ENCODE results near the gene KCNH3.
"Not testable (repeated sequence)": the region's sequence is repeated elsewhere in the genome, so short reads cannot be mapped to it uniquely, and the experiment has no call there.

The KCNH3 gene, protein sequence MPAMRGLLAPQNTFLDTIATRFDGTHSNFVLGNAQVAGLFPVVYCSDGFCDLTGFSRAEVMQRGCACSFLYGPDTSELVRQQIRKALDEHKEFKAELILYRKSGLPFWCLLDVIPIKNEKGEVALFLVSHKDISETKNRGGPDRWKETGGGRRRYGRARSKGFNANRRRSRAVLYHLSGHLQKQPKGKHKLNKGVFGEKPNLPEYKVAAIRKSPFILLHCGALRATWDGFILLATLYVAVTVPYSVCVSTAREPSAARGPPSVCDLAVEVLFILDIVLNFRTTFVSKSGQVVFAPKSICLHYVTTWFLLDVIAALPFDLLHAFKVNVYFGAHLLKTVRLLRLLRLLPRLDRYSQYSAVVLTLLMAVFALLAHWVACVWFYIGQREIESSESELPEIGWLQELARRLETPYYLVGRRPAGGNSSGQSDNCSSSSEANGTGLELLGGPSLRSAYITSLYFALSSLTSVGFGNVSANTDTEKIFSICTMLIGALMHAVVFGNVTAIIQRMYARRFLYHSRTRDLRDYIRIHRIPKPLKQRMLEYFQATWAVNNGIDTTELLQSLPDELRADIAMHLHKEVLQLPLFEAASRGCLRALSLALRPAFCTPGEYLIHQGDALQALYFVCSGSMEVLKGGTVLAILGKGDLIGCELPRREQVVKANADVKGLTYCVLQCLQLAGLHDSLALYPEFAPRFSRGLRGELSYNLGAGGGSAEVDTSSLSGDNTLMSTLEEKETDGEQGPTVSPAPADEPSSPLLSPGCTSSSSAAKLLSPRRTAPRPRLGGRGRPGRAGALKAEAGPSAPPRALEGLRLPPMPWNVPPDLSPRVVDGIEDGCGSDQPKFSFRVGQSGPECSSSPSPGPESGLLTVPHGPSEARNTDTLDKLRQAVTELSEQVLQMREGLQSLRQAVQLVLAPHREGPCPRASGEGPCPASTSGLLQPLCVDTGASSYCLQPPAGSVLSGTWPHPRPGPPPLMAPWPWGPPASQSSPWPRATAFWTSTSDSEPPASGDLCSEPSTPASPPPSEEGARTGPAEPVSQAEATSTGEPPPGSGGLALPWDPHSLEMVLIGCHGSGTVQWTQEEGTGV

DNA sequence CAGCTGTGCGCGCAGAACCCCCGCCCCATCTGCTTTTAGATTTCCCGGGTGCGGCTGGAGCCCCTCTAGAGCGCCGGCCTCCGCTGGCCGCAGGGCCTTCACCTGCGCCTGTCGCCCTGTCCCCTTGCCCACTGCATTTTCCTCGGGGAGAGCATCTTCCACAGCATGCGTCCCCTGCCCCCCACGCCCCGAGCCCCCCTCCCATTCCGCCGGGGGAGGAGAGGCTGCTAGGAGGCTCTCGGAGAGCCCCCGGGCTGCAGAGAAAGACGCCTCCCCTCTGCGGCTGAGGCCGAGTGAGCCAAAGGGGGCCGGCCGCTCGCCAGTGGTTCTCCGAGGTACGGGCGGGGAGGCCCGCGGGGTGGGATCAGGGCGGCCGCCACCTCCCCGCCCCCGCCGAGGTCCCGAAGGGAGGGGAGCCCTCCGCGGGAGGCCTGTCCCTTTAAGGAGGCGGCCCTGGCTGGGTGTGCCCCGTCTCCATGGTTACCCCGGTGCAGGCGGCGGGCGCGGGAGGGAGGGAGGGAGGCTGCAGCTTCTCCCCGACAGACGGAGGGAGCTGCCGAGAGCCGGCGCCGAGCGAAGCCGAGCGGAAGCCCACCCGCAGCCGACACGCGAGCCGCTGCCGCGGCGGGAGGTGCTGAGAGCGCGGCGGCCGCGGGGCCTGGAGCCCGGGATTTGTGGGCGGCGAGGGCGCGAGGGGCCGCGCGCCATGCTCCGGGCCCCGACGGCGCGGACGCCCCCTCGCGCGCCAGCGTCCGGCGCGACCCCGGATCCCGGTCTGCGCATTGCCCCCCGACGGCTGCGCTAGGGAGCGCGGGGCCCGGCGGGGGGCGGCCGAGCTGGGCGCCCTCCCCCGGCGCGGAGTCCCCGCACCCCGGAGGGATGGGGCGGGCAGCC, at the start of gene KCNH3:
TSS of gene KCNH3 (plus strand) at position 521 of the 894 bp plus-strand sequence. CDS start 387 bp downstream, outside the sequence.
- FAIRE-seq (peak; percentile 42), DNase-seq (ENCODE audit: extremely low spot score, insufficient read length, low read depth) (peak; percentile 87)

DNA sequence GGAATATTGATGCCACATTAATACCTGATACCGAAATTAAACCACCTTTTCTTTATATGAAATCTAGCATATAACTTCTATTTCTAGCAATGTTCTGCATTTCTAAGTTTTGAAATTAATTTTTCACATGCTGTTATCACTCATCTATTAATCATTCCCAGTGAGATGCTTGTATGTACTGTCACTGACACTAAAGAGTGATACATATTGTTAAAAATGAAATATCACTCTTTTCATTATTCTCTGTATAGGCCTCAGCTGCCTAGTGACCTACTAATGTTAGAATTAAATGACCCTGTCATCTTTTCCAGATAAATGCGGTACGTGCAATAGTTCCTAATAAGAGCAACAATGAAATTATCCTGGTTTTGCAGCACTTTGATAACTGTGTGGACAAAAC, 49.7 kb upstream of the KCNH3 start:
- FAIRE-seq (no peak), DNase-seq (ENCODE audit: extremely low spot score, insufficient read length, low read depth) (no peak)

DNA sequence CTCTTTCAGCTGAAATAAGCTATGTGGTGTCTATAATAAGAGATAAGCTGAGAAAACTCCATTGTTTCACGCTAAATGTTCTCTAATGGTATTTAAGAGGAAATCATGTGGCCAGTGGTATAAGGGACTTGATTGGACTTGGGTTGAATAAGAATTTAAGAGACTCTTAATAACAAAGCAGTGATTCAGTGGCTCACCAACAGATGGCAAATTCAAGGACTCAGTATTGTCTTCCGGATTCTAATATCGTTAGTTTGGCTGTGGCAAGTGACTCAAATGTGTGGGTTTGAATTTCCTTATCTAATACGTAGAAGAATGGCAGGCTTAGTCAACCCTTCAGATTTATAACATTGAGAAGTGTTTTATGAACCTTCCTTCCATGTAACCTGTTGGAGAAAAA, 49.1 kb upstream of the KCNH3 start:
- no peak for DNase-seq (ENCODE audit: extremely low spot score, insufficient read length, low read depth)
- FAIRE-seq = no peak

DNA sequence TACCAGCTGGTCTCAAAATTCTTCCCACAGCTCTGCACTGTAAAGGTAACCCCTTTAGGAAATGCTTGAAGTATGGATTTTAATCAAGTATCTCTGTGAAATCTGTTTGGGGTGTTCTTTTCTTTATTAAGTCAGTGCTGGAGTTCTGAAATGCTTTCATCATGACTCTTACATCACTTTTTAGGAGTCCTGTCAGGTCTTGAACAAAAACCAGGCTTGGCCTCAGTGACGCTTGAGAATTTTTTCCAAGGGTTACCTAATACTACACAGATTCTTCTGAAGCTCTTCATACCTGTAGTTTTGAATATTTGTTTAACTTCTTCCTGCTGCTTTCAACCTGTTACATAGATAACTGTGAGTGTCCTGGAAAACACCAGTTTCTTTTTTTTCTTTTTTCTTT, 47.0 kb upstream of the KCNH3 start:
- DNase-seq (ENCODE audit: extremely low spot score, insufficient read length, low read depth) (no peak), FAIRE-seq (no peak)

DNA sequence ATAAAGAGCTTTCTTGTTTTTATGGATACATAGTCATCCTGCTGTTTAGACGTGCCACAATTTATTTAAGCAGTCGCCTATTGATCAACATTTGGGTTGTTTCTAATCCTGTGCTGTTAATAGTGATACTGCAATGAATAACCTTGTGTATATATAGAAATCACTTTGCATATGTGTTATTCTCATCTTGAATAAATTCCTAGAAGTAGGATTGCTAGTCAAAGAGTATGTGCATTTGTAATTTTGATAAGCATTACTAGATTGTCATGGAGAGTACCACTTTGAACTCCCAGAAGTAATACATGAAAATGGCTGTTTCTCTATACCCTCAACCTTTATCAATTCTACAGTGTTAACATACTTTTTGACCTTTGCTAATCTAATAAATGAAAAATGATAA, 44.9 kb upstream of the KCNH3 start:
- no peak for DNase-seq (ENCODE audit: extremely low spot score, insufficient read length, low read depth)
- FAIRE-seq = no peak

DNA sequence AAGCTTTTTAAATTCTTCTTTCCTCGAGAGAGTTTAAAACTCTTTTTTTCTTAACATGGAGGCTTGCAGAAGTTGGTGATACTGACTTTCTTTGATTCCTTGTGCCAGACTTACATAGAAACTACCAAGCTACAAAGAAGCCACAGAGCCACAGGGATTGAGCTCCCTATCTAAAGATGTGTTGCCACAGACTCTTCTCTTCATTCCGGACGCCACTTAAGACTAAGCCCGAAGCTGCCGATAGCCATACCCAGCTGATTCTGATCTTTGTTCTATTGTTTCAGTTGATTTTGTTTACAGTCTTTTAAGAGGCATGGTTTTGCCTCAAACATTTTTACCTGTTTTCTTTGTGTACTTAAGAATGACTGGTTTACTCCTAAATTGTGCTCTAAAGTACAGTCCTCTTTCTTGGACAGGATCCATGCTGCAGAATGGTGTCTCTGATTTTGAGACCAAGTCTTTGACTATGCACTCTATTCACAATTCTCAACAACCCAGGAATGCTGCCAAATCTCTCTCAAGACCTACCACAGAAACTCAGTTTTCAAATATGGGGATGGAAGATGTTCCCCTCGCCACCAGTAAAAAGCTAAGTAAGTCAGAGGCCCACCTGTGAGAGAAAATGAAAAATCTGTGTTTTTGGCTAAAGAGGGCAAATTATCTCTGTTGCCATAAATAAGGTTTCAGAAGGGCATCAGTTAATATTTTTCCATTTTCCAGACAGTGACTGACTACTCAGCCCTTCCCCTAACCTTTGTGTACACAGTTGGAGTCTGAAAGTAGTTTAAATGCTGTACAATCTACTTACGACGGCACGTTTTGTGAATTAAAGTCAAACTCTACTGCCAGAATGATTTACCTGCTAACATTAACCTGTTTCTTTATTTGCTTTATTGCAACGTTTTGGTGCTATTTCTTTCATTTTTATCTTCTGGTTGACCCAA, 42.1 kb upstream of the KCNH3 start:
- DNase-seq (ENCODE audit: extremely low spot score, insufficient read length, low read depth) (no peak), FAIRE-seq (no peak)

DNA sequence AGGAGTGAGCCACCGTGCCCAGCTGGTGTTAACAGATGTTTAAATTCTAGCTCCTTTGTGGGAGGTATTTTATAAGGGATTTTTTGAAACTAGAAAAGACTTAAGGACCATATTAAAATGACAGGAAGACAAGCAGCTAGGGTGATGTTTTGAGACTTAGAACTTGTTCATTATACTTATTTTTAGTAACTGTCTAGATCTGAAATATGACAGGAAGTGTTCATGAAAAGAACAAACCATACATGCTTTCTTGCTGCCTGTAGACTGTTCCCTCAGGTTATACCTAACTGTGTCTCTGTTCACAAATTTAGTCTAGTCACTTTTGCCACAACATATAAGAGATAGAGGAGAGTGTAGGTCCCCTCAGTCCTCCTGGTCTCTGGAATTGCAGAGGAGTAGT, 36.9 kb upstream of the KCNH3 start:
- no peak for DNase-seq (ENCODE audit: extremely low spot score, insufficient read length, low read depth)
- FAIRE-seq = no peak

DNA sequence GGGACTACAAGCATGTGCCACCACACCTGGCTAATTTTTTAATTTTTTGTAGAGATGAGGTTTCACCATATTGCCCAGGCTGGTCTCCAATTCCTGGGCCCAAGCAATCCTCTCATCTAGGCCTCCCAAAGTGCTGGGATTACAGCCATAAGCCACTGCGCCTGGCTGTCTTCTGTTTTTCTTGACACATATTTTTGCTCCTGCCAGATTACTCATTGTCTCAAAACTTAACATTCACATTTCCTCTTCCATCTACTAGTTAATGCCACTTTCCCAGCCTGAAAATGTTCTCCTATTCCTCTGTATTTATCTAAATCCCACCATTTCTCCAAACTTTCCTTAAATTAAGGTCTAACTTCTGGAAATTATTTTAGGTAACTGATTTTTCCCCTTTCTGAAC, 36.2 kb upstream of the KCNH3 start:
- FAIRE-seq = no peak
- DNase-seq (ENCODE audit: extremely low spot score, insufficient read length, low read depth) = no peak

DNA sequence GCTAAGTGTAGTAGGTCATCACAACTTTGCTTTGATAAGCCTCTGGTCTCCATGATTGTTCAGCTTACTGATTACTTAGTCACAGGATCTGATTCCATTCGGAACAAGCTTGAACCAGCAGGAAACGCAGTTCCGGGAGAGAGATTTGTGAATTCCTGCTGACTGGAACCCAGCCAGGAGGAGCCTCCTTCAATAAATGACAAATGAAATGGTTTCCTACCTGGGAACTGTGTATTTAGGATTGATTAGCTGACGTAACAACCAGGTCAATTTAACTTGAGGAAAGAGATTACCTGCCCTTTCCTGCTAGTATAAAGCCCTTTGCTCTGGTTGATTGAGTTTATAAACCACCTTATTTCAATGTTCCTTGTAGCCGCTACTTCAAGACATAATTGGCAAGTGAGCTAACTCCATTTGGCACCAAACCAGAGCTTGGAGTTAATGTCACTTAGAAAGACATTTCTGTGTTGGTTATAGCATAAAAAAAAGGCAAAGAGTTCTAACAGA, 35.1 kb upstream of the KCNH3 start:
- FAIRE-seq (no peak), DNase-seq (ENCODE audit: extremely low spot score, insufficient read length, low read depth) (no peak)

DNA sequence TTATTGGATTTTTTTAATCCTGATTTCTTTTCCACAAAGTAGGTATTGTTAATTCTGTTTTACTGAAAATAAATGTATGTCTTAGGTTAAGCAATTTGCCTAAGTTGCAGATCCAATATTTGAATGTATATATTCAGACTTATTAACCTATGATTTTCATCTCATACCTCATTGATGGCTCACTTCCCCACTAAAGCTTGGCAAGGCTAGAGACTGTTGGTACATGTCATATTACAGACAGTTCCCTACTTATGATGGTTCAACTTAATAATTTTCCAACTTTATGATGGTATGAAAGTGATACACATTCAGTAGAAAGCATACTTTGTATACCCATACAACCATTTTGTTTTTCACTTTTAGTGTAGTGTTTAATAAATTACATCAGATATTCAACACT, 33.2 kb upstream of the KCNH3 start:
- FAIRE-seq = no peak
- no peak for DNase-seq (ENCODE audit: extremely low spot score, insufficient read length, low read depth)

DNA sequence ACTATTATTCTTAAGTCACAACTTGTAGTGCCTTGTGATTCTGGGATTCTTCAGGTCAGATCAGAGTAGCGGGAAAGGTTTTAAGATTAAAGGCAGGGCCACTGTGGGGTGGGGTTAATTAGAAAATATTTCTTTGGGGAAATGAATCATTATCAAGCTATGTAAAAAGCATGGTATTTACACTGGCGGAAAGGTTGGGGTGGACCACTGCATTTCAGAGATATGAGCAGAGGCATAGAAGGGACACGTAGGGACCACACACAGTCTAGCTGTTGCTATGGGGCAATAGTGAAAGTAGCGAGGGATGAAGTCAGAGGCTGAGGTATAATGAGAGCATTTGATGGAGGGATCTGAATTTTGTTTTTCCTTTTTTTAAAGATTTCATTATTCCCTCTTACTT, 31.7 kb upstream of the KCNH3 start:
- FAIRE-seq (no peak), DNase-seq (ENCODE audit: extremely low spot score, insufficient read length, low read depth) (no peak)

DNA sequence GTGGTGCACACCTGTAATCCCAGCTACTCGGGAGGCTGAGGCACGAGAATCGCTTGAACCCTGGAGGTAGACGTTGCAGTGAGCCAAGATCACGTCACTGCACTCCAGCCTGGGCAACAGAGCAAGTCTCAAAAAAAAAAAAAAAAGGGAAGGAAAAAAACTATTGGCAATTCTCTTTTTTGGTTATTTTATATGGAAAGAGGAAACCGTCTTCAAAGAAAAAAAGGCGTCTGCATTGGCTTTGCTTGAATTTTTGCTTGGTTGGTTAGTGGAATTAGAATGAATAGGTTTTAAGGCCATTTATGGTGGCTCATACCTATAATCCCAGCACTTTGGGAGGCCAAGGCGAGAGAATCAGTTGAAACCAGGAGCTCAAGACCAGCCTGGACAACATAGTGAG, 29.1 kb upstream of the KCNH3 start:
- not testable (repeated sequence) for FAIRE-seq; DNase-seq (ENCODE audit: extremely low spot score, insufficient read length, low read depth)

DNA sequence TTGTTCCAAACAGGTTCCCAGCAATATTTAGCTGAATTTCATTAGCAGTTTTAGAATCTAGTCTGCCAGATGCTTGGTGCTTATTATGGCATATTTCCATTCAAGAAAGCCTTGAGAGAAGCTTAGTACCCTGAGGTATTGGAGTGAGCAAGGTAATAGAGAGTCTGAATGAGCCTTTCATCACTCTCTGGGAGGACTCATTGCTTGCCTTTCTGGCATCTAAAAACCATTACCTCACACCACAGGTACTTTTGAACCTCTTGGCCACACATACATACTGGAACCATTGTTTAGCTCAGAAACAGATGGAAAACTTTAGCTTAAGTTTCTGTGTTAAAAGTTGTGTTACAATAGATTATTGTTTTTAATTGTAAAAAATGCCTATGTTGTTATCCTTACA, 27.4 kb upstream of the KCNH3 start:
- DNase-seq (ENCODE audit: extremely low spot score, insufficient read length, low read depth) (no peak), FAIRE-seq (no peak)

DNA sequence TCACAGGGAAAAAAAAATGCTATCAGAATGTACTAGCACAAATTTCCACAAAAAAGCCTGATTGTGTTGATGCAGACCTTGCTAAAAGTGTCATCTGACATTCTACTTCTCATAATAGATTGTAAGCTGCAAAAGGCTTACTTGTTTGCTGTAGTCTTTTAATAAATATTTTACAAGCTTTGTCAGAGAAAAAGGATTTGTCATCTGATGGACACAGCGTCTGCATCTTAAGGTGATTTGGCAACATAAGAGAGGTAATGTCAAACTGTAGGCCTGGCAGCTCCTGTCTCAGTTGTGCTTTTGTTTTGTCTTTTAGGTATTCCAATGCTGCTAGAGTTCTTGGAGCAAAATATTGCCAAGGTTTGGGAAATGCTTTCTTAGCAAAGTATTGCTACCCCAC, 26.3 kb upstream of the KCNH3 start:
- DNase-seq (ENCODE audit: extremely low spot score, insufficient read length, low read depth) (no peak), FAIRE-seq (no peak)

DNA sequence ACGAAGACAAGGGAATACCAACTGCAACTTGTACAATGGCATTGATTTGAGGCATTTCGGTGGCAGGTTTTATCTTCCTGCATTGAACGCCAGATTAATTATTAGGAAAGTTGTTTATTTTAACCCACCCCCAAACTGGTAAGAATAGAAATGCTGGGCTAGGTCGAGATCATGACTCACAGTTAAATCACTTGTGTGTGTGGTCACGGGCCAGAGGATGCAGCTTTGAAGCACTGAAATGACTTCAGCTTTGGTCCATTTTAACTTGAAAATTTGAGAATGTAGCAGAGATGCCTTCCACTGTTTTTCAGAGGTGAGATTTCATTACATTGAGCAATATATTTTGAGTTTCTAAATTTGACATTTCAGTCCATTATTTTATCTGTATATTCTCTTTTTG, 23.6 kb upstream of the KCNH3 start:
- no peak for FAIRE-seq
- no peak for DNase-seq (ENCODE audit: extremely low spot score, insufficient read length, low read depth)

DNA sequence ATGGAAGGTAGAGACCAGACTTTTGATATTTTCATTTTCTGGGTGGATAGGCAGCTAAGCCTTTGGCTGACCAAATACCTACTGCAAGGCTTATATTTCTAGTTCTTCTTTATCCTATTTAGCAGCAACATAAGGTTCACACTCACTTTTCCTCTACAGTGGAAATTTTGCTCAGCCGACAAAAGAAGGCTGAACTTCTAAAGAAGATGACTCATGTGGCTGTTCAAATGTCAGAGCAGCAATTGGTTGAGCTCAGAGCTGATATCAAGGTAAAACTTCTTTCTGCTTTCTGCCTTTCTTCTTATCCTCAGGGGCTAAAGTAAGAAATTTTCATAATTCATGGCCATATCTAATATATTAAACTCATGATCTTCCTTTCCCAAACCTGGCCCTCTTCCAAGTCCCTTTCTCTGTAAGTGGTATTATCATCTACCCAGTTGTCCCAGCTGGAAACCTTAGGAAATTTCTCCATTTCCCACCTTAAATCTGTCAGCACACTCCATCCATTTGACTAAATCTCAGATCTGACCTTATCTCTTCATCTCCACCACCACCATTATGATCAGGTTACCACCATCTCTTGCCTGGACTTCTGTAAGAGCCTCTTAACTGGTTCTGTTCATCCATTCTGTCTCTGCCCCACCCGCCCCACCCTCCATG, 19.8 kb upstream of the KCNH3 start:
- FAIRE-seq (no peak), DNase-seq (ENCODE audit: extremely low spot score, insufficient read length, low read depth) (no peak)

DNA sequence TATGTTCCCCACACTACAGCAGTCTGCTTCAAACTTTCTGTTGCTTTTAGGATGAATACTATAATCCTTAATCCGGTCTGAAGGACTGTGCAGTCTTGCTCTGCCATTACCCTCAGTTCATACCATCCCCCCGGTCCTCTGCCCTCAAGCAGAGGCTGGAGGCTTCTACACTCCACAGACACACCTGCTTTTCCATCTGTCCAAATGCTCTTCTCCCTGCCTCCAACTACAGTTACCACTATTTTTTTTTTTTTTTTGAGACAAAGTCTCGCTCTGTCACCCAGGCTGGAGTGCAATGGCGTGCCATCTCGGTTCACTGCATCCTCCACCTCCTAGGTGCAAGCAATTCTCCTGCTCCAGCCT, 19.3 kb upstream of the KCNH3 start:
- FAIRE-seq = no peak

DNA sequence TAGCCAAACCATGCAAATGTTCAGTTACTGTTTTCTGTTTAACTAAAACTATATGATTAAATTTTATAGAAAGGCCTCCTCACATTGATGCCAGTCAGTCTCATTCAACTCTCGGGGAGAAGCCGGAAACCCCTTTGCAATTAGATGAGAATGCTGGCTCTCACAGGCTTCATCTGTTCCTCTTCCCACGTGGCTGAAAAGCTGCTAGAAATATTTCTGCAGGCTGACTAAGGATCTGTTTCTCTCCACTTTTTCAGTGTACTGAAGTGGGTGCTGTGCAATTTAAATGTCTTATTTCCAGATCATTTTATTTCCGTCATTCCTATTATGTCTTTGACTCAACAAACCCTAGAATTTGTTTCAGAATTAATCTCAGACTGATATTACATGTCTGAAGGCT, 17.4 kb upstream of the KCNH3 start:
- FAIRE-seq = no peak
- no peak for DNase-seq (ENCODE audit: extremely low spot score, insufficient read length, low read depth)

More for the DNA sequence above, 19.3 kb upstream of the KCNH3 start:
- DNase-seq (ENCODE audit: extremely low spot score, insufficient read length, low read depth) = no peak

Data from GM18507 (cell line).